Measurements from ENCODE around the gene CCL23.

DNA sequence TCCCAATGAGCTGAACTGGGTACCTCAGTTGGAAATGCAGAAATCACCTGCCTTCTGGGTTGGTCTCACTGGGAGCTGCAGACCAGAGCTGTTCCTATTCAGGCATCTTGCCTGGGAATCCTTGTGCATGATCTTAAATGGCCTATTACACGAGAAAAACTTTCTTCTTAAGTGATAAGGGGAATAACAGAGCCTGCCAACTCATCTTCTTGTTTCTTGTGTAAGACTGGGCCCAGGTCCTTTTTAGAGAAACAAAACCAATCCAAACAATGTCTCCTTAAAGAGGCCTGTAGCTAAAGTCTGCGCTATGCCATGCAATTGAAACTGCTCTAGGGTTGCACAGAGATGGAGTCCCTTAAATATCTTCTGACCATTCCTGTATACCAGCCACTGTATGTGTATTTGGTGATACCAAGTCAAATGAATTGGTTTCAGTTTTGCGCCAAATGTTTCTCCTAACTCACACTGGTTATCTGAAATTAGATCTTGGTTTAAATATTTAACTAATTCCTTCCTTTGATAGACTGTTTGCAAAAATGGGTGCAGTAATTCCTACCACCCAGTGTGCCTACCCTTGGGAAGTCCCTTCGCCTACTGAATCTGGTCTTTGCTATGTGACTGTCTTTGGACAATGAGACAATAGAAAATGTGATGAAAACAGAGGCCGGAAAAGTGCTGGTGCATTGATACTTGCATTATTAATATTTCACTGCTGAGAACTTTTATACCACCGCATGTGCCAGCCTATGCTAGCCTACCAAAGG is 6.5 kb upstream of the CCL23 start:
- TF ChIP-seq CTCF (IDR thresholded peaks at IDR 0.05 in 8 of 11, conservative IDR thresholded peaks at IDR 0.05 in 3 of 11), result no peak
- TF ChIP-seq POLR2A (IDR thresholded peaks at IDR 0.05), result no peak
- no peak for TF ChIP-seq POLR2AphosphoS5 (IDR thresholded peaks at IDR 0.05)

Data from spleen (tissue), 7 donors.